Measurements from ENCODE around the gene FRMPD2. TPM values are rescaled to one million over a fixed set of nuclear protein-coding genes. Genes with fewer than 3 reads are reported as not detected.

Gene FRMPD2
- total and polyA plus RNA-seq, 7 donors, result 0.09 TPM; not detected in 6

DNA sequence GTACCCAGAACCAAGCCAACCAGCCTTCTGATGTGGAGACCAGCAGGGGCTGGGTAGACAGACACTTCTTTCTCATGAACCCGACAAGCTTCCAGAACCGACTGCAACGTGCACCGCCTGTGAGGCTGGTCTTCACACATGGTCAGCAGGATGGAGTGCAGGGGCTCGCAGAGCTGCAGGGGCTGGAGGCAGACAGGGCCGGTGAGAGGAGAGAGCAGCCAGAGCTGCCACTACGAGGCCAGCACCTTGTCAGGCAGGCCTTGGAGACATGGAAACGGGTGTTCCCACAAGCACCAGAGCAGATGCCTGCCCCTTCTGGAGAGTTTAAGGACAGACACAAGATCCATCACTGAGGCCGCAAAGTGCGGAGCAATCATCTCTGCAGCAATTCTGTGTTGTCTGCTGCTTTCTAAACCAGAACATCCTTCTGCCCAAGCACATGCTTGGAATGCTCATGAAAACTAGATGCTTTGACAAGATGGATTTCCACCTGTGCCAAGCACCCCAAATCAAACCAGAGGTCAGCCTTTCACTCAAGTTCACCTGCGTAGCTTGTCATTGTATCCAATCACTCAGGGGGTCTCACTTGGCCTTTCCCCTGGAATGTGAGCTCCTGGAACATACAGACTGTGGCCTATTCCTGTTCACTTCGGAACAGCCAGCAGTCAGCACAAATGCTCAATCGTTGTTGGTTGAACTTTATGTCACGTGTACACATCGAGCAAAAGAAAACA is 32.2 kb downstream of the FRMPD2 start:
- Histone ChIP-seq H3K27ac (no peak overlapping the region), H3K9me3 (no peaks in the 10 kb centered on the region), H3K36me3 (no peaks in the 10 kb centered on the region), H3K27me3 (peaks cover 0 to 2% (median 0%) of the 10 kb centered on the region in 3 donors), H3K4me1 (no peaks in the 10 kb centered on the region), H3K4me3 (no peak overlapping the region)
- intact Hi-C loops (cut with DNase I), result no loop called here
- peak; percentile 32 for DNase-seq
- 88 to 92% methylated on average over 15 of the region's 15 CpGs for WGBS, 2 donors
- TF ChIP-seq POLR2AphosphoS5 (IDR thresholded peaks at IDR 0.05) (no peak), POLR2A (IDR thresholded peaks at IDR 0.05) (no peak), EP300 (IDR thresholded peaks at IDR 0.05) (no peak)
- TF ChIP-seq, protein P1, sequence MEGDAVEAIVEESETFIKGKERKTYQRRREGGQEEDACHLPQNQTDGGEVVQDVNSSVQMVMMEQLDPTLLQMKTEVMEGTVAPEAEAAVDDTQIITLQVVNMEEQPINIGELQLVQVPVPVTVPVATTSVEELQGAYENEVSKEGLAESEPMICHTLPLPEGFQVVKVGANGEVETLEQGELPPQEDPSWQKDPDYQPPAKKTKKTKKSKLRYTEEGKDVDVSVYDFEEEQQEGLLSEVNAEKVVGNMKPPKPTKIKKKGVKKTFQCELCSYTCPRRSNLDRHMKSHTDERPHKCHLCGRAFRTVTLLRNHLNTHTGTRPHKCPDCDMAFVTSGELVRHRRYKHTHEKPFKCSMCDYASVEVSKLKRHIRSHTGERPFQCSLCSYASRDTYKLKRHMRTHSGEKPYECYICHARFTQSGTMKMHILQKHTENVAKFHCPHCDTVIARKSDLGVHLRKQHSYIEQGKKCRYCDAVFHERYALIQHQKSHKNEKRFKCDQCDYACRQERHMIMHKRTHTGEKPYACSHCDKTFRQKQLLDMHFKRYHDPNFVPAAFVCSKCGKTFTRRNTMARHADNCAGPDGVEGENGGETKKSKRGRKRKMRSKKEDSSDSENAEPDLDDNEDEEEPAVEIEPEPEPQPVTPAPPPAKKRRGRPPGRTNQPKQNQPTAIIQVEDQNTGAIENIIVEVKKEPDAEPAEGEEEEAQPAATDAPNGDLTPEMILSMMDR (IDR thresholded peaks at IDR 0.05), result no peak

- no peak overlapping the region for H3K4me3 ChIP-seq
- H3K36me3 ChIP-seq, result no peaks in the 10 kb centered on the region
- H3K9me3 ChIP-seq, result no peaks in the 10 kb centered on the region
- no peak overlapping the region for H3K27ac ChIP-seq
- H3K27me3 ChIP-seq, result peaks cover 0 to 2% (median 0%) of the 10 kb centered on the region in 3 donors
- no peaks in the 10 kb centered on the region for H3K4me1 ChIP-seq
- peak; percentile 39 for DNase-seq
- intact Hi-C loops (cut with DNase I), result no loop called here
- TF ChIP-seq, protein P1 (IDR thresholded peaks at IDR 0.05), result no peak
- TF ChIP-seq EP300 (IDR thresholded peaks at IDR 0.05), result no peak
- no peak for TF ChIP-seq POLR2AphosphoS5 (IDR thresholded peaks at IDR 0.05)
Observed at GRCh38 chr10:48241332-48241731, 33.2 kb downstream of the FRMPD2 start.

GRCh38 chr10:48240196-48240595 is 34.3 kb downstream of the FRMPD2 start:
- Histone ChIP-seq H3K4me3 (no peak overlapping the region), H3K36me3 (no peaks in the 10 kb centered on the region), H3K27me3 (peaks cover 0 to 2% (median 0%) of the 10 kb centered on the region in 3 donors), H3K27ac (no peak overlapping the region), H3K4me1 (no peaks in the 10 kb centered on the region), H3K9me3 (no peaks in the 10 kb centered on the region)
- intact Hi-C loops (cut with DNase I), result no loop called here
- no peak for DNase-seq
- 88 to 92% methylated on average over 7 of the region's 7 CpGs for WGBS, 2 donors
- no peak for TF ChIP-seq EP300 (IDR thresholded peaks at IDR 0.05)
- TF ChIP-seq, protein P1 (IDR thresholded peaks at IDR 0.05), result no peak
- no peak for TF ChIP-seq POLR2A (IDR thresholded peaks at IDR 0.05)
- TF ChIP-seq POLR2AphosphoS5 (IDR thresholded peaks at IDR 0.05), result no peak

- no peaks in the 10 kb centered on the region for H3K36me3 ChIP-seq
- DNase-seq, result no peak
- H3K27ac ChIP-seq, result no peak overlapping the region
- intact Hi-C loops (cut with DNase I), result no loop called here
- no peaks in the 10 kb centered on the region for H3K4me1 ChIP-seq
- TF ChIP-seq POLR2AphosphoS5 (IDR thresholded peaks at IDR 0.05), result no peak
- TF ChIP-seq EP300 (IDR thresholded peaks at IDR 0.05), result no peak
- TF ChIP-seq POLR2A (IDR thresholded peaks at IDR 0.05), result no peak
- TF ChIP-seq, protein P1 (IDR thresholded peaks at IDR 0.05), result no peak
- 80 to 92% methylated on average over 2 of the region's 2 CpGs for WGBS, 2 donors
- peaks cover 0 to 2% (median 0%) of the 10 kb centered on the region in 3 donors for H3K27me3 ChIP-seq
- no peaks in the 10 kb centered on the region for H3K9me3 ChIP-seq
- no peak overlapping the region for H3K4me3 ChIP-seq
Observed at GRCh38 chr10:48239618-48240017, 34.9 kb downstream of the FRMPD2 start.

All from sigmoid colon (tissue), 7 donors.